NCI-H226 (cell line): ENCODE data around the gene PKIB.

ENCODE experiments used
- DNase-seq: peaks from one replicate; pipeline ENCODE4 v3.0.0-alpha.2; 2015

The PKIB gene

DNA sequence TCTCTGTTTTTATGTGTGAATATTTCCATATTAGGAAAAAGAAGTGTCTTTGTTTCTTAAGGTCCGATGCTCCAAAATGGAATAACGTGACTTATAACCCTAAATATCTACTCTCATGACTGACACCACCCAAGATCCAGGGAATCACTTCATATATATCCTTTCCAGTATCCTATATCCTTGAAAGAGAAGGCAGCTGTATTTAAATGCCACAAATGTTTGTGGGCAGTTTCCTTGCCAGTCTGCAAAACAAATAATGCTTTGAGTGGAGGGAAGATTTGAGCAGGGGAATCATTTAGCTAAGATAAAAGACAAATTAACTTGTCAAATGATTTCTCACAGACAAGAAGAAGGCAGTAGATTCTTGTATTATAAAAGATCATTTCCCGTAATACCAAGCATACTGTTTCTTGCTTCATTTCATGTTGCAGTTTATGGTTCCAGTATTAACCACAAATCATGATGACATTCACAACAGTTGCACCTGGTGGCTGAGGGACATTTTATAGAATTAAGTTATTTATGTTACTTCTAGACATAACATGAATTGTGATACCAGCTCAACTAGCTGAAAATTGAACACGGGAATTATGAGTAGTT, 139.3 kb downstream of the PKIB start:
- DNase-seq: no peak

DNA sequence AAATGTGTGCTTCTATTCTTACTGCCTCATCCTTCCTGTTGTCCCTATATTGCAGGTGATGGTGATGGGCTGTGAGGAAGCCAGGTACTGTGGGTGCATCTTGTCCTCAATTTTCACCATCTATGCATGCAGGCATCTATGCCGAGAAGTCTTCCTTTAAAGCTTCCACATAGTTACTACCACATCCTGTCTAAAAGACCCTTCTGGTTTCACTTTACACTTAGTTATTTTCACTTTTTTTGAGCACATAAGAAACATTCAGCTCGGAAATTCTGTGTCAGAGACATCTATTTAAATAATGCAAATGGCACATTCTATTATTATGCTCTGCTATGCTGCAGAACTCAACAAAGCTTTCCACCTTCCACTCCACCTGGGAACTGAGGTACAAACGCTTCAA, 141.1 kb downstream of the PKIB start:
- DNase-seq: no peak

DNA sequence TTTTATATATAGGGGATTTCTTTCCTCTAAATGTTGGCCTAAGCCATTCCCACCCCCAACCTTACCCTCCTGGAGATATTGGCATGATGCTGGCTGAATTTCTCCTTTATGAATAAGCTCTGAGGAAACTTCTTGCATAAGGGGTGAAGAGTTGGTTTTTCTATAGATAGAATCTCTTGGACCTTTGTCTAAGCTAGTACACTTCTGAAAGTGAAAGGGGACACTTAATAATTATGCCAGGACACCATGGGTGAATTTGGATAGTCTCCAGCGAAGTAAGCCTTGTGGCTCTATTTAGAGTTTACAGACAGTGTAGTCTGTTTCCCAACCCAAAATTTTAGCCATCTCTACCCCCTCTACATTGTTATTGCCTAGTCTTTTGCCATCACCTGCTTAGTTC, 142.3 kb downstream of the PKIB start:
- DNase-seq: no peak

DNA sequence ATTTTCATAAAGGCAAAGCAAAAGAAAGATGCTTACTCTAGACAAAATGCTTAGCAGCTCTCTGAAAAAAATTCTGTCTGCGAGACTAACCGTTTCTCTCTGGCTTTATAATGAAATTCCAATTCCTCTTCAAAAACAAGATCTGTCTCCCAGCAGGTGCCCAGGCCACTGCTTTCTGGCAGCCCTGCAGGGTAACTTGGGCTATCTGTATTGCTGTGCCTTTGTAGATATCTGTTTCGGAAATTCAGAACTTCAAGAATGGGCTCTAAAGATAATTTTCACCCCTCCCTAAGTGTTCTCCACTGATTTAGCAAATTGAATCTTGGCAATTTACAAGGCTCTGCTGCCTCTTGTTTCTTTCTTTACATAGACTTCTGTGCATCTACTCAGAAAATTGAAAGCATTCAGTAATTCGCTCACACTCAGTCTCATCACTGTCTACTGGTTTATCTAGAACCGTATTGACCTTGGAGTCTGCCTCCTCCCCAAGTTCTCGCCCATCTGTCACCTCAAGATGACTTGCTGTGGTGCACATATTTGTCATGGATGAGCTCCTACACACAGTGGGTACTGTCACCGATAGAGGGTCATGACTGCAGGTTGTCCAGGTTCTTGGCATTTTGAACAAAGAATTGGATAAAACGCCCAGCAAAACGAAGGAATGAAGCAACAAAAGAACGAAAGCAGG, 142.9 kb downstream of the PKIB start:
- no peak for DNase-seq

DNA sequence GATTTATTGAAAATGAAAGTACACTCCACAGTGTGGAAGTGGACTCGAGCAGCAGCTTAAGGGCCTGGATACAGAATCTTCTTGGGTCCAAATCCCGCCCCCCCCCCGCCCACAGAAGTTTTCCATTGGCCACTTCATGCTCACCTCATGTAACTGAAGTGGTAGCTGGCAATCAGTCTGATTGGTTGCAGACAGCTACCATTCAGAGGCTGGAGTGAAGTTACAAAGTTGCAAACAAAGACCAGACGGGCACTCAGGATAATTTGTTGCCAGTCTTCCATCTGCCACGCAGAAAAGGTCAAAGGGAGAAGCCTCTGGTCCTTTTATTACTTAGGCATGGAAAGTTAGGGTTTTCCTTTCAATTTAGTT, 143.5 kb downstream of the PKIB start:
- no peak for DNase-seq

DNA sequence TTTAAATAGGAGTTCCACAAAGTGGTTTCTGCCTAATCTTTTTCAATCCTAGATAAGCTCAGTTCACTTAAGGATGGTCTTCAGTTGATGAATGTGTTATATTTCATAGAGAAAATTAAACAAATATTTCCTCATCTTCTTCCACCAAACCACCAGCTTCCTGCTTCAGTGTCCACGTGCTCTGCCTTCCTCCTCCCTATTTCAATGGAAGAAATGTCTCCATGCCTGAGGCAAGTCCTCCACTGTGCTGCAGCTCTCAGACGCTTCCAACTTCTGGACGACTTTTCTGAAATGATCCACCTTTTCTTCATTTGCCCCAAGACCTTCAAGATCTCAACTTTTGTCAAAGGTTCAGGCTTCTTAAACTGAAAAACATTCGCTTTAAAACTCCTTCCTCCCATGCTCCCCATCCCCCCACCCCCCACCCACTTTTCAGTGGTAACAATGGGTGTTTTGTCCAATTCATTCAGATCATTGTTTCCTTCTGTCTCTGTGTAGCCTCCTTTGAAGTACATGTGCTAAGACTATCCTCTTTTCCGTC, 144.1 kb downstream of the PKIB start:
- DNase-seq: no peak

DNA sequence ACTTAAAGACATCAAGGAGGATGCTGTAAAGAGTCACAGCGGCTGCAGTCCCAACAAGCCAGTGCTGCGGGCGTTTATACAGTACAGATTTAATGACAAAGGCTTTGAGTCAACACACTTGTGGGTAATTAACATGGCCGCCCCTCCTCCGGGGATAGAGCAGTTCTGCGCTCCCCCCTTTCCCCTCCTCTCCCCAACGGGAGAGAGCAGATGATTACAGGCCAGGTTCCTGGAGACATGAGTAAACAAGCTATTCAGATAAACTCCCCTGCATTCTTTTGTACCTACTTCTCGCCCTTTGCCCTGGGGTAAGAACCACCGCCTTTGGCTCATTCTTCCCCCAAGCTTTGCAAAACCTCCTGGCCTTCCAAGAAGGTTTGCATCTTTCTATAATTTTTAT, 145.7 kb downstream of the PKIB start:
- DNase-seq: no peak

DNA sequence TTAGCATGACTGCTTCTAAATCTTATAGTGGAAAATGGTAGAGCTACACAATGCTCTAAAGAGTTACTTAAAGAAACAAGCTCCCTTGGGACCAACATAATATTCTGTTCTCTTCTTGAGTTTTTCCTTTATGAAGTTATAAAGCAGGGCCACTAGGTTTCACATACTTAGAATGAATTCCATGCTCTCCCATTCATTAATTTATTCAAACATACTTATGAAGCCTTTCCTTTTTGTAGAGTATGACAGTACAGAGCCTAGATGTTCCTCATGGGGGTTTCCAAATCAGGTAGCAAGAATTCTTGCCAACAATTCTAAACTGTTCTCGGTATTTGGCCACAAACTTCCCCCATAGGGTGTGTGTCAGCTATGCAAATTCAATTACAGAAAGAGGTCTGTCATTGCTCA, 148.7 kb downstream of the PKIB start:
- no peak for DNase-seq

DNA sequence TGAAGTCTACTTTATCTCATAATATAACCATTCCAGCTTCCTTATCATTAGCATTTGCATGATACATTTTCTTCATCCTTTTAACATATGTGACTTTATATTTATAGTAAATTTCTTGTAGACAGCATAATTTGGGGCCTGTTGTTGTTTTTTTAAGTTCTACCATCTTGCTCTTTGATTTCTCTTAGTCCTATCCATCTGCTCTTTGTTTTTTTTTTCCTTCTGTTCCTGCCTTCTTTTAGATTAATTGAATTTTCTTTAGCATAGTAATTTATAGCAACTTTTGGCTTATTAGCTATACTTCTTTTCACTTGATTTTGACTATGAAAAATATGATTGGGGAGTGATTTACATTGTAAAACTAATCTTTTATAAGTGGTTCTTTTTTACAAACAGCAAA, 150.1 kb downstream of the PKIB start:
- DNase-seq: no peak

DNA sequence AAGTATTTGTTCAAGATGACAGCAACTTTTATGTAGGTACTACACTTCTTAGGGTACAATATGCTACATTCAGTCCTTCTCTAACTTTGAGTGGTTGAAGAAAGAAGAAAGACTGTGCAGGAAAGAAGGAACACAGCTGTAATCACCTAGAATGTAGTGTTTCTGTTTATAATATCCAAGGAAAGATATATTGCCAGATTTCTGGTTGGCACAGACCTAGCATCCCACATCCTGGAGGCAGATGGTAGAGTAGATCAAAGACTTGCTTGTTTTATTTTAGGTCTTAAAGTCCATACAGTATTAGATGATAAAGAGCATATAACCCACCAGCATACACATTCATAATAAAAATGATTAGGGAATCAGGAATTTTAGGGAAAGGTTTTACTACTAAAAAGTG, 156.1 kb downstream of the PKIB start:
- no peak for DNase-seq

DNA sequence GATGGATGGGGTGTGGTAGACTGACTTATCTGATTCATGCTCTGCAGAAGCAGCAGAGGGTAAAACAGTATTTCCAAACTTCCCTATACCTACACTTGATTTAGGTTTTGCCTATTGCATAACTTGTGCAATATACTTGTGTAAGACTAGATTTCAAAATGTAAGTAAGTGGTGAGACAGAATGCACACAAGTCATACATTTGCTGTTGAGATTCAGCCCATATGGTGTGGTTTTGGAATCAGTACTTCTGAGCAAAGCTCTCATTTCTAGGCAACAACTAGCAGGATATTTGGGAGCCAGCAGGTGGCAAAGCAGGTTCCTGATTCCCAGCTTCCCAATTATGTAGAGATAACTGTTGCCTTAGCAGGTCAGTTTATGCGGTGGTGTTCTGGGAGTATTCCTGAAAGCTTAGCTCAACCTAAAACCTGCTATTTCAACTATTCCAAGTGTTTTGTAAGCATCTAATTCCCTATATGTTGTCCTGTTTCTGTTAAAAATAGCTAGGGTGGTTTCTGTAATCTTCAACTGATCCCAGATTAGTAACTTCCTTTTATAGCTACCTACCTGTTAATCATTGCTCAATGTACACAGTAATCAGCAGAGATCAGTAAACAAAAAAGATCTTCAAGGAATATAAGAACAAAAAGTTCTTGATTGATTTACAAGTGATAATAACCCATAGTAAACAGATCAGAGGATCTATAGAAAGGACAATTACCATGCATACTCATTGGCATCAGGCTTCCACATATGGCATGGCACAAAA, 160.8 kb downstream of the PKIB start:
- no peak for DNase-seq

DNA sequence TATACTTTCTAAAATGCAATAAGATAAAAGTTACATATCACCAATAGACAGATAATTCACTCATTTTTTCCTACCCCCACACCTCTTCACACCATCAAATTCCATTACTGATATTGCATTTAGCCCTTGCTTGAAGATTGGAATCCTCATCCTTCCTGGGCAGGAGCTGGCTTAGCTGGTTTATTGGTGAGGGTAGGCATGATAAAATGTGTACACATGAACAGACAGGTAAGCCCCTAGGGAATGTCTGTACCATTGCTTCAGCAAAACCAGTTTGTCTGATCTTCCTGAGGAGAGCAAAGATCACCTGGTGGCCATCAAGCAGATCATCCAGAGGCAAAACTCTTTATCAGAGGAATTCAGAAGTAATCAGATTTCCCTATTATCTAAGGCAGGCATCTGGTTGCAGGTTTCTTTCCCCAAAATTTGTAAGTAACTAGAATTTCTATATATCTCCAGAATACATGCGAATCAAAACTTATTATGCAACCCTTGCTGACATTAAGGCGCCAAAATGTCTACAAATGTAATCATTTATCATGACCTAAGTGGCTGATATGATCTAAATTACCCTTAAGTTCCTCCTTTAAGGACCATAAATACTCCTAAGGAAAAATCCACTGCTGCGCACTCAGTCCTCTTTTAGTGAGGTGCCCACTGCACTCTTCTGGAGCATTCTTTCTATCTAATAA, 162.7 kb downstream of the PKIB start:
- DNase-seq: no peak
